HG02852 (cell line): ENCODE measurements around the gene POLA1.

Experiments used
- ATAC-seq: cut with Tn5 transposase; IDR thresholded peaks from one replicate; pipeline ENCODE4 v1.9.1; 2021; ENCODE audit warnings: mild to moderate bottlenecking, moderate library complexity; ENCODE audit not compliant: unreplicated experiment

POLA1 gene

GRCh38 chrX:24876530-24877287, 183.0 kb downstream of the POLA1 start:
- no peak for ATAC-seq

GRCh38 chrX:24877288-24877664, 183.6 kb downstream of the POLA1 start:
- no peak for ATAC-seq

- ATAC-seq, result no peak
Observed at GRCh38 chrX:24877854-24878650, 184.3 kb downstream of the POLA1 start.

- ATAC-seq, result no peak
Observed at GRCh38 chrX:24879679-24880078, 186.0 kb downstream of the POLA1 start.

GRCh38 chrX:24886916-24887315, 193.2 kb downstream of the POLA1 start:
- ATAC-seq, result no peak

GRCh38 chrX:24890677-24891076, 197.0 kb downstream of the POLA1 start:
- ATAC-seq, result no peak

- no peak for ATAC-seq
Observed at GRCh38 chrX:24899391-24899790, 205.7 kb downstream of the POLA1 start.

- ATAC-seq, result no peak
Observed at GRCh38 chrX:24900234-24900633, 206.5 kb downstream of the POLA1 start.

GRCh38 chrX:24902806-24903205, 209.1 kb downstream of the POLA1 start:
- ATAC-seq, result no peak

GRCh38 chrX:24918715-24919114, 225.0 kb downstream of the POLA1 start:
- no peak for ATAC-seq

- ATAC-seq, result peak; percentile 80
Observed at GRCh38 chrX:24920769-24921168, 227.1 kb downstream of the POLA1 start.

GRCh38 chrX:24925430-24925829, 231.7 kb downstream of the POLA1 start:
- no peak for ATAC-seq

- no peak for ATAC-seq
Observed at GRCh38 chrX:24927372-24927771, 233.7 kb downstream of the POLA1 start.

- no peak for ATAC-seq
Observed at GRCh38 chrX:24928114-24928513, 234.4 kb downstream of the POLA1 start.

- peak; percentile 65 for ATAC-seq
Observed at GRCh38 chrX:24934279-24934678, 240.6 kb downstream of the POLA1 start.

- no peak for ATAC-seq
Observed at GRCh38 chrX:24945009-24945408, 251.3 kb downstream of the POLA1 start.

- ATAC-seq, result no peak
Observed at GRCh38 chrX:24946369-24946768, 252.7 kb downstream of the POLA1 start.

- ATAC-seq, result no peak
Observed at GRCh38 chrX:24954732-24955131, 261.0 kb downstream of the POLA1 start.

- ATAC-seq, result no peak
Observed at GRCh38 chrX:24955372-24955930, 261.7 kb downstream of the POLA1 start.

GRCh38 chrX:24956828-24957227, 263.1 kb downstream of the POLA1 start:
- ATAC-seq, result no peak

- ATAC-seq, result no peak
Observed at GRCh38 chrX:24961809-24962208, 268.1 kb downstream of the POLA1 start.

- no peak for ATAC-seq
Observed at GRCh38 chrX:24963823-24964222, 270.1 kb downstream of the POLA1 start.
